HEK293T (cell line): Measurements from ENCODE around the gene CD300C.

Experiments used
- FOXK2 ChIP-seq: fragments of 450-650 bp; IDR thresholded peaks from 2 replicates; pipeline ENCODE4 v1.6.1; 2016; ENCODE audit warnings: mild to moderate bottlenecking
- FOXM1 ChIP-seq: fragments of 450-650 bp; IDR thresholded peaks from 2 replicates; pipeline ENCODE4 v1.6.1; 2017; ENCODE audit warnings: mild to moderate bottlenecking, borderline replicate concordance
- LEF1 ChIP-seq: fragments of 450-650 bp; IDR thresholded peaks from 2 replicates; pipeline ENCODE4 v1.6.1; 2017; ENCODE audit warnings: mild to moderate bottlenecking, borderline replicate concordance
- SP1 ChIP-seq: fragments of 450-650 bp; IDR thresholded peaks from 2 replicates; pipeline ENCODE4 v1.6.1; 2017
- TF ChIP-seq, protein P1 (sequence below): fragments of 450-650 bp; IDR thresholded peaks from 2 replicates; pipeline ENCODE4 v1.6.1; 2016

DNA sequence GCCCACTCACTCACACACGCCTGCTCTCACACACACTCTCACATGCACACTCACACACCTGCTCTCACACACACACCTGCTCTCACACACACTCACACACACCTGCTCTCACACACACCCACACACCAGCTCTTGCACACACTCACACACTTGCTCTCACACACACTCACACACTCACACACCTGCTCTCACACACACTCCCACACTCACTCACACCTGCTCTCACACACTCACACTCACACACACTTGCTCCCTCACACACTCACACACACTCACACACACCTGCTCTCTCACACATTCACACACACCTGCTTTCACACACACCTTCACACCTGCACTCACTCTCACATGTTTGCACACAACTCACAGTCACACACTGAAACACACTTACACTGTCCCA lies 17.4 kb upstream of the CD300C start:
- TF ChIP-seq LEF1 (no peak), FOXM1 (no peak), FOXK2 (no peak), SP1 (no peak)
- TF ChIP-seq, protein P1, sequence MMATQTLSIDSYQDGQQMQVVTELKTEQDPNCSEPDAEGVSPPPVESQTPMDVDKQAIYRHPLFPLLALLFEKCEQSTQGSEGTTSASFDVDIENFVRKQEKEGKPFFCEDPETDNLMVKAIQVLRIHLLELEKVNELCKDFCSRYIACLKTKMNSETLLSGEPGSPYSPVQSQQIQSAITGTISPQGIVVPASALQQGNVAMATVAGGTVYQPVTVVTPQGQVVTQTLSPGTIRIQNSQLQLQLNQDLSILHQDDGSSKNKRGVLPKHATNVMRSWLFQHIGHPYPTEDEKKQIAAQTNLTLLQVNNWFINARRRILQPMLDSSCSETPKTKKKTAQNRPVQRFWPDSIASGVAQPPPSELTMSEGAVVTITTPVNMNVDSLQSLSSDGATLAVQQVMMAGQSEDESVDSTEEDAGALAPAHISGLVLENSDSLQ, result no peak
